ENCODE measurements around the gene BACE1-AS. TPM values are rescaled to one million over a fixed set of nuclear protein-coding genes. Genes with fewer than 3 reads are reported as not detected.

The BACE1-AS gene
- total RNA-seq, 1 donor from 2014 or later, result 10.3 TPM

DNA sequence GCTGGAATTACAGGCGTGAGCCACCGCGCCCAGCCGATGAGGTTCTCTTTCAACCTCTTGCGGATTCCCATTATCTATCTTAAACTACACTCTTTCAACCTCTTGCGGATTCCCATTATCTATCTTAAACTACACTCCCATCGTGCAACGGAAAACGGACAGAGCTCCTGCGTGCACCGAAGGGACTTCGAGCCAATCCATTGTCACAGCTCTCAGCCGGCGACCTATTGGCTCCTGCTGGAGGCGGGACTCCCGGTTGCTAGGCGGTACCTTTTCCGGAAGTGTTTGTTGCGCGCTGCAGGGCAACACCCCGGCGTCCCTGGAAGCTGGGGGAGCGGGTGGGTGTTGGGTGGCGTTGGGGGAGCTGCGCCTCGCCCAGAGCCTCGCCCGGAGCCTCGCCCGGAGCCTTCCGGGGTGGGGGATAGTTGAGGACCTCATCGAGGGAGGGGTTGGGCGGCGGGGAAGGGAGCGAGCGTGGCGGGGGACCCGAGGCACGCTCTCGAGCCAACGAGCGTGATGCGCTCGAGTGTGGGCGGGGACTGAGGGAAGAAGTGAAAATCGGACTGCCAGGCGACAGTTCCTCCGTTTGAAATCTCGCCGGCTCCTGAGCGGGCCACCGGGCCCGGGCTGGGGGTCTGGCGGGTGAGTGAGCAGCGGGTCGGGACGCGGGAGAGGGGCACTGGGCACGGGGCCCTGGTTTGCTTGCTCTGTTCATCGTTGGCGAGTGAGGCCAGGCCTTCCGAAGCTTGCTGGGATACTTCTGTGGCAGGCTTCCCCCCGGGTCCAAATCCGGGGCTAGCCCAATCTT is 36.6 kb downstream of the BACE1-AS start, which contains the start of gene CEP164:
Gene CEP164, plus strand, starts transcription at position 288 of the 808 bp plus-strand sequence. CDS start 10,733 bp downstream, outside the sequence.
- peak; percentile 96 for DNase-seq

DNA sequence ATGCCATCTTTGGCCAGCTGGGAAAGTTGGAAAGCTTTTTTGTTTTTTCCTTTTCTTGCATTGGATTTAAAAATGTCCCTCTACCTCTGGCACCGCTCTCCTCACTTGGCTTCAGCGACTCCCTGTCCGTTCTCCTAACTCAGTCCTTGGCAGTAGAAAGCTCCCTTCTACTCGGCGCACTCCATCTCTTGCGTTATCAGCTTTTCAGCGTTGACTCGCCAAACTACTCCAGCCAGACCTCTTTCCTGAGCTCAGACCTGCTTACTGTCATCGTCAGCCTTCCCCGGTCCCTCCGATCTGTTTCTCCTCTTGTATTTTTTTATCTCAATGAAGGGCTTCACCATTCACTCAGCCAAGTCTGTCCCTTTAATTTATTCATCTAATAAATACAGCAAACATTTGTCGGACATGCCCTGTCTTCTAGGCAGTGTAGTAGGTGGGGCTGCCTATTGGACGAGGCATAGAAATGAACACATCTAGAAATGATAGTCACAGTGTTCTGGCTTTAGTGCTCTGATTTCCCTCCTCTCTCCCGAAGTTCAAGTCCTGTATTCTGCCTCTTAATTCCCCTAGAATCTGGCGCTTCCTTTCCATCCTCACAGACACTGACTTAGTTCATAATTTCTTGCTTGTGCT is 37.3 kb downstream of the BACE1-AS start:
- Histone ChIP-seq H3K27ac (replicated peaks) (peak overlapping the region; percentile 92), H3K27me3 (ENCODE audit: low read depth) (no peaks in the 10 kb centered on the region), H3K9me3 (replicated peaks) (no peaks in the 10 kb centered on the region), H3K4me1 (peaks cover 19% of the 10 kb centered on the region), H3K4me3 (peak overlapping the region; percentile 84), H3K36me3 (no peaks in the 10 kb centered on the region)
- DNase-seq, result no peak
- intact Hi-C loops (cut with micrococcal nuclease), result no loop called here
- TF ChIP-seq, protein P1, sequence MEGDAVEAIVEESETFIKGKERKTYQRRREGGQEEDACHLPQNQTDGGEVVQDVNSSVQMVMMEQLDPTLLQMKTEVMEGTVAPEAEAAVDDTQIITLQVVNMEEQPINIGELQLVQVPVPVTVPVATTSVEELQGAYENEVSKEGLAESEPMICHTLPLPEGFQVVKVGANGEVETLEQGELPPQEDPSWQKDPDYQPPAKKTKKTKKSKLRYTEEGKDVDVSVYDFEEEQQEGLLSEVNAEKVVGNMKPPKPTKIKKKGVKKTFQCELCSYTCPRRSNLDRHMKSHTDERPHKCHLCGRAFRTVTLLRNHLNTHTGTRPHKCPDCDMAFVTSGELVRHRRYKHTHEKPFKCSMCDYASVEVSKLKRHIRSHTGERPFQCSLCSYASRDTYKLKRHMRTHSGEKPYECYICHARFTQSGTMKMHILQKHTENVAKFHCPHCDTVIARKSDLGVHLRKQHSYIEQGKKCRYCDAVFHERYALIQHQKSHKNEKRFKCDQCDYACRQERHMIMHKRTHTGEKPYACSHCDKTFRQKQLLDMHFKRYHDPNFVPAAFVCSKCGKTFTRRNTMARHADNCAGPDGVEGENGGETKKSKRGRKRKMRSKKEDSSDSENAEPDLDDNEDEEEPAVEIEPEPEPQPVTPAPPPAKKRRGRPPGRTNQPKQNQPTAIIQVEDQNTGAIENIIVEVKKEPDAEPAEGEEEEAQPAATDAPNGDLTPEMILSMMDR (IDR thresholded peaks at IDR 0.05; ENCODE audit: borderline replicate concordance), result no peak

More for the DNA sequence above, 36.6 kb downstream of the BACE1-AS start, which contains the start of gene CEP164:
- Histone ChIP-seq H3K27me3 (ENCODE audit: low read depth) (no peaks in the 10 kb centered on the region), H3K36me3 (no peaks in the 10 kb centered on the region), H3K27ac (replicated peaks) (peak within 1 kb of the TSS; percentile 92), H3K9me3 (replicated peaks) (no peaks in the 10 kb centered on the region), H3K4me3 (peak within 1 kb of the TSS; percentile 84), H3K4me1 (peaks cover 19% of the 10 kb centered on the region)
- intact Hi-C loops (cut with micrococcal nuclease), result no loop called here
- TF ChIP-seq, protein P1 (IDR thresholded peaks at IDR 0.05; ENCODE audit: borderline replicate concordance), result no peak

DNA sequence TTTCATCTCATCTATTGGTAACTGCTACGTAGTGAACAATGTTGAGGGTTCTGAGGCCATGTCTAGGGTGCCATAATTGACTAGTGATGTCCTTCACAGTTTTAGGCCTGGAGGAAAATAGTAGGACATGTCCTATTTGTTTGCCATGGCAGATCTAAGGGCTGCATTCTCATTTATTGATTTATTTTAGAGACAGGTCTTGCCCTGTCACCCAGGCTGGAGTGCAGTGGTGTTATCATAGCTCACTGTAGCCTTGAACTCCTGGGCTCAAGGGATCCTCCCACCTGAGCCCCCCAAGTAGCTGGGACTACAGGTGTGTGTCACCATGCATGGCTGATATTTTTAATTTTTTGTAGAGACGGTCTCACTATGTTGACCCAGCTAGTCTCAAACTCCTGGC is 41.7 kb downstream of the BACE1-AS start:
- intact Hi-C loops (cut with micrococcal nuclease), result no loop called here
- no peaks in the 10 kb centered on the region for H3K36me3 ChIP-seq
- no peak overlapping the region for H3K27ac ChIP-seq (replicated peaks)
- H3K9me3 ChIP-seq (replicated peaks), result no peaks in the 10 kb centered on the region
- H3K4me3 ChIP-seq, result no peak overlapping the region
- no peaks in the 10 kb centered on the region for H3K27me3 ChIP-seq (ENCODE audit: low read depth)
- H3K4me1 ChIP-seq, result peaks cover 18% of the 10 kb centered on the region
- TF ChIP-seq, protein P1 (IDR thresholded peaks at IDR 0.05; ENCODE audit: borderline replicate concordance), result no peak
- no peak for DNase-seq

DNA sequence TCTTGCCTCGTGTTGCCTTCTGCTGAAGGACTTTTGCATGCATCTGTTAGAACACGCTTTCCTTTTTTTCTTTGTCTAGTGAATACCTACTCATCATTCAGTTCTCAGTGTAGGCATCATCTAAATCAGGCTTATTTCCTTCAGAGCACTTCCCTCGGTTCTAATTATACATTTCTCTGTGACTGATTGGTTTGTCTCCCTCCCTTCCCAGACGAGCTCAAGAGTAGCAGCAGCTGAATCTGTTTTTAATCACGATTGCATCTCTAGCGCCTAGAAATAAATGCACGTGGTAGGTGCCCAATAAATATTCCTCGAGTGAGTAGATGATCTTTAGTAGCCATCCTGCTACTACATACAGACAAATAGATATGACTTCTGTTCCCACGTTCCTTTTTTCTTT is 42.8 kb downstream of the BACE1-AS start:
- Histone ChIP-seq H3K4me3 (no peak overlapping the region), H3K27ac (replicated peaks) (no peak overlapping the region), H3K4me1 (peaks cover 7% of the 10 kb centered on the region), H3K27me3 (ENCODE audit: low read depth) (no peaks in the 10 kb centered on the region), H3K9me3 (replicated peaks) (no peaks in the 10 kb centered on the region), H3K36me3 (peaks cover 4% of the 10 kb centered on the region)
- DNase-seq, result no peak
- TF ChIP-seq, protein P1 (IDR thresholded peaks at IDR 0.05; ENCODE audit: borderline replicate concordance), result no peak
- intact Hi-C loops (cut with micrococcal nuclease), result no loop called here

DNA sequence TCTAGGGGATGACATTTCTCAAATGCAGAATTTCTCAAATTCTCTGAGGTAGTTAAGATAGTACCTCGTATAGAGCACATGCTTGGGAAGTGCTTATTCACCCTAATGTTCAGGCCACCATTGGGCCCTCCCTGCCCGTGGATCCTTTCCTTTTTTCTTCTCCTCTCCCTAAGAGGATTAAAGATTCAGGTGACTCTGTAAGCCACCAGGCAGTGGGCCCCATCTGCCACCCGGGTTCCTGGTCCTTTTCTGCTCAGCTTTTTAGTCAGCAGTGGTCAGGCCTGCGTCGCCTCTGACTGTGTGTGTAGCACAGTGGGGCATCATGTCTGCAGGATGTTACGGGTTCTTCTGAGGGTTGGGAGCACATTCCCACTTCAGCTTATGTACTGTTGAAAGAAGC is 43.8 kb downstream of the BACE1-AS start:
- Histone ChIP-seq H3K27ac (replicated peaks) (no peak overlapping the region), H3K4me1 (no peaks in the 10 kb centered on the region), H3K4me3 (no peak overlapping the region), H3K36me3 (peaks cover 11% of the 10 kb centered on the region), H3K27me3 (ENCODE audit: low read depth) (no peaks in the 10 kb centered on the region), H3K9me3 (replicated peaks) (no peaks in the 10 kb centered on the region)
- intact Hi-C loops (cut with micrococcal nuclease), result no loop called here
- no peak for DNase-seq
- TF ChIP-seq, protein P1 (IDR thresholded peaks at IDR 0.05; ENCODE audit: borderline replicate concordance), result no peak

Data from left ventricle myocardium inferior (tissue), 1 donor.